SK-N-SH treated with all-trans-retinoic acid at 6 μM for 48 hours (cell line): ENCODE measurements around the gene RALGPS1.

Experiments used
- GLIS3 ChIP-seq: fragments of 250-450 bp; sonication (Bioruptor Pico); IDR thresholded peaks from 2 replicates; pipeline ENCODE4 v1.5.0; 2020; ENCODE audit warnings: mild to moderate bottlenecking, moderate library complexity
- ISL1 ChIP-seq: fragments of 250-450 bp; sonication (Bioruptor Pico); IDR thresholded peaks from 2 replicates; pipeline ENCODE4 v2.1.2; 2022; ENCODE audit warnings: mild to moderate bottlenecking, moderate library complexity
- RARB ChIP-seq: fragments of 250-450 bp; sonication (Bioruptor Pico); IDR thresholded peaks from 2 replicates; pipeline ENCODE4 v1.8.0; 2021; ENCODE audit warnings: mild to moderate bottlenecking, moderate library complexity
- TCF4 ChIP-seq: fragments of 250-450 bp; sonication (Bioruptor Pico); IDR thresholded peaks from 2 replicates; pipeline ENCODE4 v1.8.0; 2021; ENCODE audit warnings: mild to moderate bottlenecking, moderate library complexity, borderline replicate concordance
- TOX ChIP-seq: fragments of 250-450 bp; sonication (Bioruptor Pico); IDR thresholded peaks from 2 replicates; pipeline ENCODE4 v1.8.0; 2021; ENCODE audit warnings: mild to moderate bottlenecking, moderate library complexity, borderline replicate concordance
- TSHZ2 ChIP-seq: fragments of 250-450 bp; sonication (Bioruptor Pico); IDR thresholded peaks from 2 replicates; pipeline ENCODE4 v1.5.0; 2020; ENCODE audit warnings: mild to moderate bottlenecking, moderate library complexity
- ZC3H10 ChIP-seq: fragments of 250-450 bp; sonication (Bioruptor Pico); IDR thresholded peaks from 2 replicates; pipeline ENCODE4 v1.5.1; 2021; ENCODE audit warnings: mild to moderate bottlenecking, moderate library complexity
- ZFP30 ChIP-seq: fragments of 450-650 bp; formaldehyde crosslinking; IDR thresholded peaks from 2 replicates; pipeline ENCODE4 v1.5.0; 2022; ENCODE audit warnings: mild to moderate bottlenecking, moderate library complexity
- TF ChIP-seq, protein P1 (sequence below): fragments of 250-450 bp; sonication (Bioruptor Pico); IDR thresholded peaks from 2 replicates; pipeline ENCODE4 v1.5.1; 2021; ENCODE audit warnings: mild to moderate bottlenecking, moderate library complexity

DNA sequence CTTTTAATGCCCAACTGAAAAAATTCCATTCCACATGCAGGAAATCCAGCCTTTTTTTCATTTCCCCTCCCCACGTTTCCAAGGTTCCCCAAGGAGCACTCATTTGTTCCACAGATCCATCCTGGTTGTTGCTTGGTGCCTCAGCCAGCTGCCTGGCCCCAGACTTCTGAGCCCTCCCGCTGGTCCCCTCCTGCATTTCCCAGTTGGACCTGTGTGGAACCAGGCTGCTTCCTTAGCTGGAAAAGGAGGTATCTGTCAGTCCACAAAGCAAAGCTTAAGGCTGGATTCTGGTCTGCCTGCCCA is 163.0 kb downstream of the RALGPS1 start:
- TF ChIP-seq ZFP30 (no peak), RARB (CRISPR knock-in tag) (no peak), TCF4 (CRISPR knock-in tag) (no peak), GLIS3 (no peak), ISL1 (no peak), TSHZ2 (CRISPR knock-in tag) (no peak), TOX (no peak), ZC3H10 (CRISPR knock-in tag) (no peak)
- TF ChIP-seq, protein P1, sequence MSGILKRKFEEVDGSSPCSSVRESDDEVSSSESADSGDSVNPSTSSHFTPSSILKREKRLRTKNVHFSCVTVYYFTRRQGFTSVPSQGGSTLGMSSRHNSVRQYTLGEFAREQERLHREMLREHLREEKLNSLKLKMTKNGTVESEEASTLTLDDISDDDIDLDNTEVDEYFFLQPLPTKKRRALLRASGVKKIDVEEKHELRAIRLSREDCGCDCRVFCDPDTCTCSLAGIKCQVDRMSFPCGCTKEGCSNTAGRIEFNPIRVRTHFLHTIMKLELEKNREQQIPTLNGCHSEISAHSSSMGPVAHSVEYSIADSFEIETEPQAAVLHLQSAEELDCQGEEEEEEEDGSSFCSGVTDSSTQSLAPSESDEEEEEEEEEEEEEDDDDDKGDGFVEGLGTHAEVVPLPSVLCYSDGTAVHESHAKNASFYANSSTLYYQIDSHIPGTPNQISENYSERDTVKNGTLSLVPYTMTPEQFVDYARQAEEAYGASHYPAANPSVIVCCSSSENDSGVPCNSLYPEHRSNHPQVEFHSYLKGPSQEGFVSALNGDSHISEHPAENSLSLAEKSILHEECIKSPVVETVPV: no peak
